ENCODE measurements around the gene GALNT13.

DNA sequence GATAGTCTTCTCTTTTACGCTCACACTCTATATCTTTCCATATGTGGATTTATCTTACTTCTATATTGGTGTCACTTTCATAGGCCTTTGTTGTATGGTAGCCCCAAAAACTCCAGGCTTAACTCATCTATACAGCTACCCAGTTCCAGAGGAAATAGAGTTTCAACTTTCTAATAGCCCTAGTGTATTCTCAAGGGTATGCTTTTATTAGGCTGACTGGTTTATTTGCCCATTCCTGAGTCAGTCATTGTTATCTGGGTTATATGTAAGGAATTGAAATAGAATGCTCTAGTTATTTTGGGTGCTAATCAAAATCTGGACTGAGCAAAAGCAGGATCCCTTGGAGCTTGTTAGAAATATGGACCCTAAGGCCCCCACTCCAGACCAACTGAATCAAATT, 519.3 kb downstream of the GALNT13 start:
- TF ChIP-seq EZH2phosphoT487 (conservative IDR thresholded peaks at IDR 0.05; ENCODE audit: low read length), result no peak
- TF ChIP-seq, protein P1, sequence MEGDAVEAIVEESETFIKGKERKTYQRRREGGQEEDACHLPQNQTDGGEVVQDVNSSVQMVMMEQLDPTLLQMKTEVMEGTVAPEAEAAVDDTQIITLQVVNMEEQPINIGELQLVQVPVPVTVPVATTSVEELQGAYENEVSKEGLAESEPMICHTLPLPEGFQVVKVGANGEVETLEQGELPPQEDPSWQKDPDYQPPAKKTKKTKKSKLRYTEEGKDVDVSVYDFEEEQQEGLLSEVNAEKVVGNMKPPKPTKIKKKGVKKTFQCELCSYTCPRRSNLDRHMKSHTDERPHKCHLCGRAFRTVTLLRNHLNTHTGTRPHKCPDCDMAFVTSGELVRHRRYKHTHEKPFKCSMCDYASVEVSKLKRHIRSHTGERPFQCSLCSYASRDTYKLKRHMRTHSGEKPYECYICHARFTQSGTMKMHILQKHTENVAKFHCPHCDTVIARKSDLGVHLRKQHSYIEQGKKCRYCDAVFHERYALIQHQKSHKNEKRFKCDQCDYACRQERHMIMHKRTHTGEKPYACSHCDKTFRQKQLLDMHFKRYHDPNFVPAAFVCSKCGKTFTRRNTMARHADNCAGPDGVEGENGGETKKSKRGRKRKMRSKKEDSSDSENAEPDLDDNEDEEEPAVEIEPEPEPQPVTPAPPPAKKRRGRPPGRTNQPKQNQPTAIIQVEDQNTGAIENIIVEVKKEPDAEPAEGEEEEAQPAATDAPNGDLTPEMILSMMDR (IDR thresholded peaks at IDR 0.05; ENCODE audit: insufficient read depth, low read length, poor library complexity, severe bottlenecking), result no peak

All from SU-DHL-6 (cell line).